OCI-LY1 (cell line): ENCODE data around the gene LRRC61.

Experiments used
- CTCF ChIP-seq: fragments of 200-600 bp; sonication (generic), shearing (Covaris generic); IDR thresholded peaks from 2 replicates; pipeline ENCODE4 v1.5.1; 2017; ENCODE audit warnings: mild to moderate bottlenecking, antibody characterized with exemption, low read length, moderate library complexity, mixed read lengths
- EZH2 ChIP-seq: fragments of 200-600 bp; sonication (generic), shearing (Covaris generic); IDR thresholded peaks from 2 replicates; pipeline ENCODE4 v1.8.0; 2017; ENCODE audit warnings: borderline replicate concordance, mixed run types, mild to moderate bottlenecking, antibody characterized with exemption, low read length, moderate library complexity, mixed read lengths

GRCh38 chr7:150338166-150338829, 15.1 kb downstream of the LRRC61 start:
- TF ChIP-seq EZH2 (no peak), CTCF (no peak)
